Uterus (tissue), 4 donors: Measurements from ENCODE around the gene JAG1. TPM values are rescaled to one million over a fixed set of nuclear protein-coding genes. Genes with fewer than 3 reads are reported as not detected.
A peak's percentile ranks its signal among the peaks of the same experiment; 100 is the strongest.

ENCODE experiments used
- DNase-seq, 2 donors: peaks; one replicate each; pipeline ENCODE4 v3.0.0-alpha.2; 2019 to 2020
- H3K27ac ChIP-seq, 2 donors: fragments of 200-600 bp; sonication (generic); 1 replicate in 1 of 2; 2 replicates in 1 of 2; pipeline ENCODE4 v1.5.1; 2016 to 2018
- H3K27me3 ChIP-seq, 2 donors: fragments of 200-600 bp; sonication (generic); one replicate each; pipeline ENCODE4 v1.5.1; 2018 to 2019; ENCODE audit warnings: control low read depth in 1 of 2
- H3K36me3 ChIP-seq, 2 donors: fragments of 200-600 bp; sonication (generic); one replicate each; pipeline ENCODE4 v1.5.1; 2019; ENCODE audit warnings: control low read depth in 1 of 2
- H3K4me1 ChIP-seq, 2 donors: fragments of 200-600 bp; sonication (generic); one replicate each; pipeline ENCODE4 v1.5.1; 2018 to 2019; ENCODE audit warnings: control low read depth in 1 of 2
- H3K4me3 ChIP-seq, 2 donors: fragments of 200-600 bp; sonication (generic); 1 replicate in 1 of 2; 2 replicates in 1 of 2; pipeline ENCODE4 v1.5.1; 2018 to 2019; ENCODE audit warnings: mild to moderate bottlenecking in 1 of 2
- H3K9me3 ChIP-seq, 2 donors: fragments of 200-600 bp; sonication (generic); one replicate each; pipeline ENCODE4 v1.5.1; 2019; ENCODE audit warnings: control low read depth in 1 of 2
- POLR2A ChIP-seq, 2 donors: fragments of 450-650 bp; IDR thresholded peaks; one replicate each; pipeline ENCODE4 v1.6.1; 2016; ENCODE audit warnings: antibody characterized with exemption in 2 of 2, mild to moderate bottlenecking in 1 of 2, moderate library complexity in 1 of 2
- intact Hi-C: fragments of 100-400 bp; cut with DNase I; formaldehyde crosslinking; loops from one replicate; pipeline ENCODE4 v1.15.1; 2023; ENCODE audit warnings: low total_unique reads
- total RNA-seq, 4 donors: library from RNA; depleted of rRNA in 3 of 4; stranded (reverse); fragments of >200 nt in 3 of 4; gene quantifications; one replicate each; pipeline versions ENCODE4 v1.1.0 to v1.2.4, GENCODE V29; 2014 to 2023
- TF ChIP-seq, protein P1 (sequence below), 4 experiments: fragments of 200-600 bp in 2 of 4; fragments of 450-650 bp in 2 of 4; sonication (generic) in 2 of 4; IDR thresholded peaks; one replicate each; pipeline ENCODE4 v1.5.1; 2016 to 2019; ENCODE audit warnings: antibody characterized with exemption in 4 of 4, mild to moderate bottlenecking in 2 of 4, moderate library complexity in 1 of 4
- donor health status: DM: yes; HTN: yes; CAD: no.

JAG1 gene
- total RNA-seq, 4 donors from 2014 or later, result 53.8 to 154 (median 111) TPM

DNA sequence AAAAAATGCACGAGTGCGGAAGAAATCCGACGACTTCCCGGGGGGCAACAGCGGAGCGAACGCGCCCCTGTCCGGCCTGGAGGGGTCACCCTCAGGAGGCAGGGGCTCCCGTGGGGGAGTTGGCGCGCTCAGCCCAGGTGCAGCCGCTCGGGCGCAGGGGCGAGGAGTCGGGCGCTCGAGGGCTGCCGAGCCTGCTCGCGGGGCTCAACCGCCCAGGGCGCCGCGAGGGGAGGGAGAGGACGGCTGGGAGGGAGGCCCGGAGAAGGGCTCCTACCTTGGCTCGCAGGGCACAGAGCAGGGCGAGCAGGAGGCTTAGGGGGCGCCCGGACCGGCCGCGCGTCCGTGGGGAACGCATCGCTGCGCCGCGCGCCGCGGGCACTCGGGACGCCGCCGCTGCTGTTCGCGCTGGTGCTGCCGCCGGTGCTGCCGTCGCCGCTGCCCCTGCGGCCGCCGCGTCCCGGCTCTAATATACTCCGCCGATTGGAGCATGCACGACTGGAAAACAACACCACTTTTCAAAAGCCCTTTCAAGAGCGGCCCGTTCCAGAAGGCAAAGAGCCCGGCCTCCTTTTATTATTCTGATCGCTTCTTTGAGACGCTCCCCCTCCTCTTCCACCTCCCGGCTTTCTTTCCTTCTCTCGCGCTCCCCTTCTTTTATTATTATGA is 490 bp downstream of the JAG1 start:
- peak overlapping the region; percentile 99 to 100 for H3K27ac ChIP-seq
- H3K36me3 ChIP-seq, result no peaks in the 10 kb centered on the region
- H3K4me1 ChIP-seq, result no peaks in the 10 kb centered on the region
- intact Hi-C loops, result loop anchor here (10.0 kb wide), 2 partner anchors 239 to 601 kb away; partner anchors contain the start of genes MKKS and SLX4IP
- TF ChIP-seq POLR2A (IDR thresholded peaks at IDR 0.05), result no peak
- TF ChIP-seq, protein P1, sequence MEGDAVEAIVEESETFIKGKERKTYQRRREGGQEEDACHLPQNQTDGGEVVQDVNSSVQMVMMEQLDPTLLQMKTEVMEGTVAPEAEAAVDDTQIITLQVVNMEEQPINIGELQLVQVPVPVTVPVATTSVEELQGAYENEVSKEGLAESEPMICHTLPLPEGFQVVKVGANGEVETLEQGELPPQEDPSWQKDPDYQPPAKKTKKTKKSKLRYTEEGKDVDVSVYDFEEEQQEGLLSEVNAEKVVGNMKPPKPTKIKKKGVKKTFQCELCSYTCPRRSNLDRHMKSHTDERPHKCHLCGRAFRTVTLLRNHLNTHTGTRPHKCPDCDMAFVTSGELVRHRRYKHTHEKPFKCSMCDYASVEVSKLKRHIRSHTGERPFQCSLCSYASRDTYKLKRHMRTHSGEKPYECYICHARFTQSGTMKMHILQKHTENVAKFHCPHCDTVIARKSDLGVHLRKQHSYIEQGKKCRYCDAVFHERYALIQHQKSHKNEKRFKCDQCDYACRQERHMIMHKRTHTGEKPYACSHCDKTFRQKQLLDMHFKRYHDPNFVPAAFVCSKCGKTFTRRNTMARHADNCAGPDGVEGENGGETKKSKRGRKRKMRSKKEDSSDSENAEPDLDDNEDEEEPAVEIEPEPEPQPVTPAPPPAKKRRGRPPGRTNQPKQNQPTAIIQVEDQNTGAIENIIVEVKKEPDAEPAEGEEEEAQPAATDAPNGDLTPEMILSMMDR (IDR thresholded peaks at IDR 0.05), result no peak
- no peaks in the 10 kb centered on the region for H3K9me3 ChIP-seq
- no peaks in the 10 kb centered on the region for H3K27me3 ChIP-seq
- peak overlapping the region; percentile 72 to 88 for H3K4me3 ChIP-seq
- peak in 1 of 2 donors; percentile 40 for DNase-seq

DNA sequence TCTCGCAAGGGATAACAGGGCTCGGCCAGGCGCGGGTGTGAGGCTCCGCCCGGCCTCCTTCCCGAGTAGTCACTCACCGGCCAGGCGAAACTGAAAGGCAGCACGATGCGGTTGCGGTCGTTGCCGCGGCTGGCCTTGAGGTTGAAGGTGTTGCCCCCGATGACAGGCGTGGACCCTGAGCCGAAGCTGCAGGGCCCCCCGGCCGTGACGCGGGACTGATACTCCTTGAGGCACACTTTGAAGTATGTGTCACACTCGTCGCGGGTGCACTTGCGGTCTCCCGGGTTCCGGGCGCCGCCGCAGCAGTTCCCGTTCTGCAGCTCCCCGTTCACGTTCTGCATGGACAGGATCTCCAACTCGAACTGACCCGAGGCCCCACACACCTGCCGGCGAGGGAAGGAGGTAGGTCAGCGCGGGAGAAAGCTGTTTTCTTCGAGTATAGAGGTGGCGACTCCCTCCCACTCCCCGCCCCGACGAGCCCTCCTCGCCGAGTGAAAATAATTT is 1.1 kb downstream of the JAG1 start:
- Histone ChIP-seq H3K9me3 (no peaks in the 10 kb centered on the region), H3K27ac (peak overlapping the region; percentile 99 to 100), H3K4me3 (peak overlapping the region; percentile 72 to 88), H3K36me3 (no peaks in the 10 kb centered on the region), H3K27me3 (no peaks in the 10 kb centered on the region), H3K4me1 (no peaks in the 10 kb centered on the region)
- no peak for TF ChIP-seq POLR2A (IDR thresholded peaks at IDR 0.05)
- TF ChIP-seq, protein P1 (IDR thresholded peaks at IDR 0.05), result no peak
- intact Hi-C loops, result loop anchor here (10.0 kb wide), 2 partner anchors 238 to 602 kb away; partner anchors contain the start of genes MKKS and SLX4IP
- peak; percentile 57 to 59 for DNase-seq

DNA sequence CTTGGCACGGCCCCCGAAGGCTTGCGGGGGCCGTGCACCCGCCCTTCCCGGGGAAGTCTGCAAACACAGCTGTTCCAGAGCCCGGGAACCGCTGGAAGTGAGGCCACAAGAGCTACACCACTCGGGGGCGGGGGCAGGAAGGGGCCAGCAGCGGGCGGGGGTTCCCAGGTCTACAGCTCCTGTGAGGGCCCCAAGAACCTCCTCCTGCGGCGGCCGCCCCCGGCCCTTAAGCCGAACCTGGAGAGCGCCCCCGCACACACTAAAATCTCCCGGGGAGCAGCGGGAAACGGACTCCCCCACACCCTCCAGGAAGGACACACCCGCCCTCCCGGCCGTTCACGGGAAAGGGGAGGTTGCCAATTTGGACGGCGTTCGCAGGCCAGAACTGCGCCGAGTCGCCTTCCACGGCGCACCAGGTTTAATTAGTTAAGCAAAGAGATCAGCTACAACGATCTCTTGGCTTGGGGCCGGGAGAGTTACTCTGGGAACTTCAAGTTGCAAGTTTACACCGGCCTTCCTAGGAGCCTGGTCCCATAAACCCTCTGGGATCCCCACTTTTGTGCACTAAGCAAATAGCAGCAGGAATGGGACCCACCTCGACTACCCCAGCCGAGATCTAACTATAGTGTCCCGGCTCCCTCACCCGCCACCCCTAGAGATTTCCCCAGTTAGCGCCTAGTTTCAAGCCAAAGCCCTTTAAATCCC is 1.7 kb downstream of the JAG1 start:
- no peak for TF ChIP-seq POLR2A (IDR thresholded peaks at IDR 0.05)
- TF ChIP-seq, protein P1 (IDR thresholded peaks at IDR 0.05), result no peak
- intact Hi-C loops, result loop anchor here (10.0 kb wide), 2 partner anchors 237 to 603 kb away; partner anchors contain the start of genes MKKS and SLX4IP

GRCh38 chr20:10671221-10671918 is 2.4 kb downstream of the JAG1 start:
- intact Hi-C loops, result loop anchor here (10.0 kb wide), 2 partner anchors 237 to 603 kb away; partner anchors contain the start of genes MKKS and SLX4IP
- DNase-seq, result peak; percentile 86 to 93
- Histone ChIP-seq H3K4me3 (peak overlapping the region; percentile 72 to 88), H3K27ac (peak overlapping the region; percentile 99 to 100), H3K9me3 (no peaks in the 10 kb centered on the region), H3K4me1 (peaks cover 0 to under 1% of the 10 kb centered on the region in 2 donors), H3K27me3 (no peaks in the 10 kb centered on the region), H3K36me3 (no peaks in the 10 kb centered on the region)
- peak in 1 of 2 donors; percentile 17 for TF ChIP-seq POLR2A (IDR thresholded peaks at IDR 0.05)
- TF ChIP-seq, protein P1 (IDR thresholded peaks at IDR 0.05), result peak; percentile 48 to 76 (median 61)

More for the DNA sequence above, 1.7 kb downstream of the JAG1 start:
- Histone ChIP-seq H3K27ac (peak overlapping the region; percentile 99 to 100), H3K4me3 (peak overlapping the region; percentile 72 to 88), H3K27me3 (no peaks in the 10 kb centered on the region), H3K9me3 (no peaks in the 10 kb centered on the region), H3K4me1 (no peaks in the 10 kb centered on the region), H3K36me3 (no peaks in the 10 kb centered on the region)
- peak; percentile 80 for DNase-seq
